Liver (tissue), 9 donors: ENCODE results near the gene CAMK1D. TPM values are rescaled to one million over a fixed set of nuclear protein-coding genes. Genes with fewer than 3 reads are reported as not detected.

ENCODE experiments used
- DNase-seq: peaks from one replicate; pipeline ENCODE4 v3.0.0-alpha.2; 2017; ENCODE audit warnings: low spot score
- H3K27ac ChIP-seq, 2 donors: one replicate each; pipeline ENCODE4 v1.7.0; 2013; ENCODE audit warnings: inconsistent platforms in 2 of 2, low read length in 2 of 2, control low read depth in 1 of 2, low read depth in 1 of 2, mild to moderate bottlenecking in 1 of 2
- H3K27me3 ChIP-seq, 4 donors: one replicate each; pipeline versions ENCODE4 v1.6.1 to v1.7.0; 2013; ENCODE audit warnings: low read length in 3 of 4, inconsistent platforms in 1 of 4, mild to moderate bottlenecking in 1 of 4, moderate library complexity in 1 of 4; ENCODE audit not compliant: control insufficient read depth in 4 of 4, insufficient read depth in 4 of 4
- H3K36me3 ChIP-seq, 4 donors: one replicate each; pipeline versions ENCODE4 v1.6.1 to v1.7.0; 2013; ENCODE audit warnings: low read length in 3 of 4, mild to moderate bottlenecking in 3 of 4, low read depth in 1 of 4, moderate library complexity in 1 of 4; ENCODE audit not compliant: control insufficient read depth in 4 of 4, insufficient read depth in 3 of 4
- H3K4me1 ChIP-seq, 4 donors: one replicate each; pipeline versions ENCODE4 v1.6.1 to v1.7.0; 2013; ENCODE audit warnings: low read length in 3 of 4, mild to moderate bottlenecking in 3 of 4, moderate library complexity in 1 of 4; ENCODE audit not compliant: control insufficient read depth in 4 of 4, insufficient read depth in 4 of 4
- H3K4me3 ChIP-seq, 3 donors: one replicate each; pipeline versions ENCODE4 v1.6.1 to v1.7.0; 2013; ENCODE audit warnings: low read length in 3 of 3, control low read depth in 1 of 3, low read depth in 1 of 3, mild to moderate bottlenecking in 1 of 3
- H3K9ac ChIP-seq, 2 donors: one replicate each; pipeline ENCODE4 v1.7.0; 2013; ENCODE audit warnings: low read length in 2 of 2, mild to moderate bottlenecking in 2 of 2, moderate library complexity in 2 of 2, control low read depth in 1 of 2, low read depth in 1 of 2
- H3K9me3 ChIP-seq, 4 donors: one replicate each; pipeline versions ENCODE4 v1.6.1 to v1.7.0; 2013; ENCODE audit warnings: low read length in 3 of 4; ENCODE audit not compliant: control insufficient read depth in 4 of 4
- EGR1 ChIP-seq, 2 donors: IDR thresholded peaks; 2 replicates each; pipeline ENCODE4 v1.6.1; 2016 to 2018; ENCODE audit warnings: antibody characterized with exemption in 2 of 2, low read depth in 2 of 2
- FOXA1 ChIP-seq: IDR thresholded peaks from 2 replicates; pipeline ENCODE4 v1.6.1; 2016; ENCODE audit warnings: antibody characterized with exemption
- FOXA2 ChIP-seq: IDR thresholded peaks from 2 replicates; pipeline ENCODE4 v1.6.1; 2016; ENCODE audit warnings: antibody characterized with exemption
- GABPA ChIP-seq, 2 donors: IDR thresholded peaks in 1 of 2; conservative IDR thresholded peaks in 1 of 2; 2 replicates each; pipeline ENCODE4 v1.6.1; 2016; ENCODE audit warnings: antibody characterized with exemption in 2 of 2, mild to moderate bottlenecking in 1 of 2, moderate library complexity in 1 of 2
- HNF4A ChIP-seq, 2 donors: conservative IDR thresholded peaks; 2 replicates each; pipeline ENCODE4 v1.6.1; 2016; ENCODE audit warnings: antibody characterized with exemption in 2 of 2, mild to moderate bottlenecking in 2 of 2
- HNF4G ChIP-seq: IDR thresholded peaks from 2 replicates; pipeline ENCODE4 v1.6.1; 2016; ENCODE audit warnings: antibody characterized with exemption
- JUND ChIP-seq, 2 donors: IDR thresholded peaks; 2 replicates each; pipeline ENCODE4 v1.6.1; 2016; ENCODE audit warnings: antibody characterized with exemption in 2 of 2
- NR2F2 ChIP-seq: IDR thresholded peaks from 2 replicates; pipeline ENCODE4 v1.6.1; 2016; ENCODE audit warnings: antibody characterized with exemption
- RAD21 ChIP-seq, 2 donors: IDR thresholded peaks; 2 replicates each; pipeline ENCODE4 v1.6.1; 2016; ENCODE audit warnings: antibody characterized with exemption in 2 of 2, mild to moderate bottlenecking in 2 of 2
- RXRA ChIP-seq, 2 donors: IDR thresholded peaks; 2 replicates each; pipeline ENCODE4 v1.6.1; 2017 to 2018; ENCODE audit warnings: antibody characterized with exemption in 2 of 2, mild to moderate bottlenecking in 1 of 2
- SP1 ChIP-seq: IDR thresholded peaks from 2 replicates; pipeline ENCODE4 v1.6.1; 2018; ENCODE audit warnings: antibody characterized with exemption, mild to moderate bottlenecking
- TAF1 ChIP-seq: conservative IDR thresholded peaks from 2 replicates; pipeline ENCODE4 v1.6.1; 2016; ENCODE audit warnings: antibody characterized with exemption, mild to moderate bottlenecking
- YY1 ChIP-seq: IDR thresholded peaks from 2 replicates; pipeline ENCODE4 v1.6.1; 2016; ENCODE audit warnings: antibody characterized with exemption, mild to moderate bottlenecking
- WGBS: extraction: QIAGEN DNeasy Blood & Tissue Kit; methylation state at CpG from one replicate; pipeline ENCODE4 v1.1.7; 2013; 5-methylcytosine and 5-hydroxymethylcytosine counted together
- polyA plus RNA-seq, 2 donors: library from polyadenylated mRNA; stranded (reverse) in 1 of 2; unstranded in 1 of 2; fragments of 200-250 nt in 1 of 2; fragments of >200 nt in 1 of 2; fragmentation: Nextera tagmentation in 1 of 2; extraction: Ambion mirVana in 1 of 2; gene quantifications; one replicate each; pipeline versions ENCODE4 v1.2.1 to v1.2.3, GENCODE V29; 2013 to 2015
- total RNA-seq, 2 donors: library from RNA; depleted of rRNA; stranded (reverse); fragments of >200 nt; gene quantifications; one replicate each; pipeline ENCODE4 v1.2.3, GENCODE V29; 2014
- TF ChIP-seq, protein P1 (sequence below): fragments of 150-350 bp; IDR thresholded peaks from 2 replicates; pipeline ENCODE4 v1.5.1; 2017; ENCODE audit warnings: improper control_type of control experiment, low read depth, low read length; ENCODE audit not compliant: missing input control
- TF ChIP-seq, protein P2 (sequence below): IDR thresholded peaks from 2 replicates; pipeline ENCODE4 v1.6.1; 2016; ENCODE audit warnings: antibody characterized with exemption
- TF ChIP-seq, protein P3 (sequence below): IDR thresholded peaks from 2 replicates; pipeline ENCODE4 v1.6.1; 2016; ENCODE audit warnings: antibody characterized with exemption, mild to moderate bottlenecking
- TF ChIP-seq, protein P4 (sequence below): IDR thresholded peaks from 2 replicates; pipeline ENCODE4 v1.6.1; 2016; ENCODE audit warnings: antibody characterized with exemption
- TF ChIP-seq, protein P5 (sequence below): IDR thresholded peaks from 2 replicates; pipeline ENCODE4 v1.6.1; 2016; ENCODE audit warnings: antibody characterized with exemption
- donor health status: healthy.
- donor health status: healthy.
- donor health status: healthy.
- donor health status: healthy.
- donor health status: healthy.

Gene CAMK1D
- total and polyA plus RNA-seq, 4 donors, result 2.7 to 10.1 (median 4.2) TPM

DNA sequence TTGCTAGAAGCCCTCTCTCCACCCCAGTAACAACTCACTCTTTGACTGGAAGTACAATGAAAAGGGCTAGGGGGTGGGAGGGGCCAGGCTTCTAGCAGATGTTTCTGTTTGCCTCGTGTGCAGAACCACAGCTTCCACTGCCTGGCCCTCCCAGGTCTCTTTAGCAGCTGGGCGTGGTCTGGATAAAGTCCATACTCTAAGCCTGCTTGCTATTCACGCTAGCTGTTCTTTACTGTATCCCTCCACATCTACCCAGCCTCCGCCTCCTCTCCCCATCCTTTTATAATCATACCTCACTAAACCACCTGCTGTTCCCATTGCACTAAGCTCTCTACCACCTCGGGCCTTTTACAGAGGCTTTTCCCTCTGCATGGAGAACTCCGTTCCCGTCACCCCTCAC lies 288.8 kb downstream of the CAMK1D start (continued):
- TF ChIP-seq, protein P1, sequence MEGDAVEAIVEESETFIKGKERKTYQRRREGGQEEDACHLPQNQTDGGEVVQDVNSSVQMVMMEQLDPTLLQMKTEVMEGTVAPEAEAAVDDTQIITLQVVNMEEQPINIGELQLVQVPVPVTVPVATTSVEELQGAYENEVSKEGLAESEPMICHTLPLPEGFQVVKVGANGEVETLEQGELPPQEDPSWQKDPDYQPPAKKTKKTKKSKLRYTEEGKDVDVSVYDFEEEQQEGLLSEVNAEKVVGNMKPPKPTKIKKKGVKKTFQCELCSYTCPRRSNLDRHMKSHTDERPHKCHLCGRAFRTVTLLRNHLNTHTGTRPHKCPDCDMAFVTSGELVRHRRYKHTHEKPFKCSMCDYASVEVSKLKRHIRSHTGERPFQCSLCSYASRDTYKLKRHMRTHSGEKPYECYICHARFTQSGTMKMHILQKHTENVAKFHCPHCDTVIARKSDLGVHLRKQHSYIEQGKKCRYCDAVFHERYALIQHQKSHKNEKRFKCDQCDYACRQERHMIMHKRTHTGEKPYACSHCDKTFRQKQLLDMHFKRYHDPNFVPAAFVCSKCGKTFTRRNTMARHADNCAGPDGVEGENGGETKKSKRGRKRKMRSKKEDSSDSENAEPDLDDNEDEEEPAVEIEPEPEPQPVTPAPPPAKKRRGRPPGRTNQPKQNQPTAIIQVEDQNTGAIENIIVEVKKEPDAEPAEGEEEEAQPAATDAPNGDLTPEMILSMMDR, result no peak
- TF ChIP-seq JUND (IDR thresholded peaks at IDR 0.05) (no peak), GABPA (IDR thresholded peaks at IDR 0.05 in 1 of 2, conservative IDR thresholded peaks at IDR 0.05 in 1 of 2) (no peak), RXRA (IDR thresholded peaks at IDR 0.05) (no peak), FOXA1 (no peak), EGR1 (IDR thresholded peaks at IDR 0.05; ENCODE audit: low read depth in 2 of 2) (no peak), YY1 (no peak), FOXA2 (no peak), HNF4G (no peak)
- TF ChIP-seq, protein P2, sequence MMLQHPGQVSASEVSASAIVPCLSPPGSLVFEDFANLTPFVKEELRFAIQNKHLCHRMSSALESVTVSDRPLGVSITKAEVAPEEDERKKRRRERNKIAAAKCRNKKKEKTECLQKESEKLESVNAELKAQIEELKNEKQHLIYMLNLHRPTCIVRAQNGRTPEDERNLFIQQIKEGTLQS, result no peak

DNA sequence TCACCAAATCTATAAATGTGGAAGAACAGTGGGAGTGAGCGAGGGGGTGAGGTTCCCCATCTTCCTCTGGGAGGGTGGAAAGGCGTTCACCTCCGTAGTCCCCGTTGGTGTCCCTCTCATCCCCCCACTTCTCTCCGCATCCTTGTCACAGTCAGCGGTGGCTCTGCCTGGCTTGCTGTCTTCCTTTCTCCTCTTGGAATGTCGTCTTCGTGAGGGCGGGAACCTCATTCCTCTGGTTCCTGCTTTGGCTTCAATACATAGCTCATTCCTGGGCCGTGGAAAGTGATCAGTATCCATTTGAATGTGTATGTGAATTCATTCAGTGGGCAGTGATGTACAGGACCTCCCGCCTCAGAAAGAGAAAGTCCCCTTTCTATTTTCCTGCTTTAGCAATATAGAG lies 289.4 kb downstream of the CAMK1D start:
- Histone ChIP-seq H3K4me3 (no peak overlapping the region), H3K27ac (no peak overlapping the region), H3K9ac (no peak overlapping the region), H3K9me3 (no peaks in the 10 kb centered on the region), H3K4me1 (peaks cover 0 to 5% (median 3%) of the 10 kb centered on the region in 4 donors), H3K36me3 (no peaks in the 10 kb centered on the region), H3K27me3 (no peaks in the 10 kb centered on the region)
- WGBS, result 92% methylated on average over 11 of the region's 11 CpGs
- no peak for DNase-seq
- TF ChIP-seq FOXA2 (no peak), HNF4G (no peak), FOXA1 (no peak), HNF4A (conservative IDR thresholded peaks at IDR 0.05) (no peak), NR2F2 (no peak), RAD21 (IDR thresholded peaks at IDR 0.05) (no peak), JUND (IDR thresholded peaks at IDR 0.05) (no peak), EGR1 (IDR thresholded peaks at IDR 0.05; ENCODE audit: low read depth in 2 of 2) (no peak), GABPA (IDR thresholded peaks at IDR 0.05 in 1 of 2, conservative IDR thresholded peaks at IDR 0.05 in 1 of 2) (no peak), TAF1 (no peak), YY1 (no peak), SP1 (no peak), RXRA (IDR thresholded peaks at IDR 0.05) (no peak)
- TF ChIP-seq, protein P3, sequence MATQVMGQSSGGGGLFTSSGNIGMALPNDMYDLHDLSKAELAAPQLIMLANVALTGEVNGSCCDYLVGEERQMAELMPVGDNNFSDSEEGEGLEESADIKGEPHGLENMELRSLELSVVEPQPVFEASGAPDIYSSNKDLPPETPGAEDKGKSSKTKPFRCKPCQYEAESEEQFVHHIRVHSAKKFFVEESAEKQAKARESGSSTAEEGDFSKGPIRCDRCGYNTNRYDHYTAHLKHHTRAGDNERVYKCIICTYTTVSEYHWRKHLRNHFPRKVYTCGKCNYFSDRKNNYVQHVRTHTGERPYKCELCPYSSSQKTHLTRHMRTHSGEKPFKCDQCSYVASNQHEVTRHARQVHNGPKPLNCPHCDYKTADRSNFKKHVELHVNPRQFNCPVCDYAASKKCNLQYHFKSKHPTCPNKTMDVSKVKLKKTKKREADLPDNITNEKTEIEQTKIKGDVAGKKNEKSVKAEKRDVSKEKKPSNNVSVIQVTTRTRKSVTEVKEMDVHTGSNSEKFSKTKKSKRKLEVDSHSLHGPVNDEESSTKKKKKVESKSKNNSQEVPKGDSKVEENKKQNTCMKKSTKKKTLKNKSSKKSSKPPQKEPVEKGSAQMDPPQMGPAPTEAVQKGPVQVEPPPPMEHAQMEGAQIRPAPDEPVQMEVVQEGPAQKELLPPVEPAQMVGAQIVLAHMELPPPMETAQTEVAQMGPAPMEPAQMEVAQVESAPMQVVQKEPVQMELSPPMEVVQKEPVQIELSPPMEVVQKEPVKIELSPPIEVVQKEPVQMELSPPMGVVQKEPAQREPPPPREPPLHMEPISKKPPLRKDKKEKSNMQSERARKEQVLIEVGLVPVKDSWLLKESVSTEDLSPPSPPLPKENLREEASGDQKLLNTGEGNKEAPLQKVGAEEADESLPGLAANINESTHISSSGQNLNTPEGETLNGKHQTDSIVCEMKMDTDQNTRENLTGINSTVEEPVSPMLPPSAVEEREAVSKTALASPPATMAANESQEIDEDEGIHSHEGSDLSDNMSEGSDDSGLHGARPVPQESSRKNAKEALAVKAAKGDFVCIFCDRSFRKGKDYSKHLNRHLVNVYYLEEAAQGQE, result no peak
- TF ChIP-seq, protein P4, sequence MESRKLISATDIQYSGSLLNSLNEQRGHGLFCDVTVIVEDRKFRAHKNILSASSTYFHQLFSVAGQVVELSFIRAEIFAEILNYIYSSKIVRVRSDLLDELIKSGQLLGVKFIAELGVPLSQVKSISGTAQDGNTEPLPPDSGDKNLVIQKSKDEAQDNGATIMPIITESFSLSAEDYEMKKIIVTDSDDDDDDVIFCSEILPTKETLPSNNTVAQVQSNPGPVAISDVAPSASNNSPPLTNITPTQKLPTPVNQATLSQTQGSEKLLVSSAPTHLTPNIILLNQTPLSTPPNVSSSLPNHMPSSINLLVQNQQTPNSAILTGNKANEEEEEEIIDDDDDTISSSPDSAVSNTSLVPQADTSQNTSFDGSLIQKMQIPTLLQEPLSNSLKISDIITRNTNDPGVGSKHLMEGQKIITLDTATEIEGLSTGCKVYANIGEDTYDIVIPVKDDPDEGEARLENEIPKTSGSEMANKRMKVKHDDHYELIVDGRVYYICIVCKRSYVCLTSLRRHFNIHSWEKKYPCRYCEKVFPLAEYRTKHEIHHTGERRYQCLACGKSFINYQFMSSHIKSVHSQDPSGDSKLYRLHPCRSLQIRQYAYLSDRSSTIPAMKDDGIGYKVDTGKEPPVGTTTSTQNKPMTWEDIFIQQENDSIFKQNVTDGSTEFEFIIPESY, result no peak
- TF ChIP-seq, protein P1, result no peak
- TF ChIP-seq, protein P5, sequence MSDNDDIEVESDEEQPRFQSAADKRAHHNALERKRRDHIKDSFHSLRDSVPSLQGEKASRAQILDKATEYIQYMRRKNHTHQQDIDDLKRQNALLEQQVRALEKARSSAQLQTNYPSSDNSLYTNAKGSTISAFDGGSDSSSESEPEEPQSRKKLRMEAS, result no peak
- TF ChIP-seq, protein P2, result no peak
